ENCODE measurements around the gene SMG1.
A peak's percentile ranks its signal among the peaks of the same experiment; 100 is the strongest.

SMG1 gene

DNA sequence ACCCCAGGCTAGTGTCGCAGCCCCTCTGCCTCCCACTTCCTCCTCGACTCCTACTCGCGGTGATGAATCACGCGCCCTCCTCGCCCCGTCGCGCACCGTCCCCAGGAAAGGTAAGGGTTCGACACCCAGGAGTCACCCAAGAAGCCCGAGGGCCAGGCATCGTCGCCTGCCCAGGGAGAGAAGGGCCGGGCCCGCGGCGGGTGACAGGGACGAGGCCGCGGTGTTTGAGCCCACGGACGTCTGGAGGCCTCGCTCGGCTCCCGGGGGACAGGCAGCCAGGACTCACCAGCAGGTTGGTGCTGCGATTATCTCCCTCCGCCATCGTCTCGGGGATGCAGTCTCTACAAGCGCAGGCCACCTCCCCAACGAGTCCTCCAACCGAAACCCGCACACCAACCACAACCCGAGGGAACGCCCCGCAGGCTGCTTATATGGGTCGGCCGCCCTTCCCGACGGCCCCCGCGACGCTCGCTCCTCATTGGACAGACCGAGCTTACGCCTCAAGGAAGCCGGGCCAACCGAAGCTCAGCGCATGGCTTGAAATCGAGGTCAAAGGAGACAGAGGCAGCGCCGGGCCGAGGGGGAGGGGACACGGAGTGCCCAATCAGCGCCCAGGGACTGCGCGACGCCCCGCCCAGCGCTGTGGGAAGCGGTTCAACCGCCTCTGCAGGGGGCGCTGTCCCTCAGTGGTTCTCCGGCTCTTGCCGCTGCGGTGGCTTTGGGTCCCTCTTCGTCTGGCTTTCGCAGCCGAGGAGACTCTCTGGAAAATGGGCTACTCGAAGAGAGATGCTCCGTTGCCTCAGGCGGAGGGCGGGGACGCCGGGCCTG lies 124.8 kb downstream of the SMG1 start, which contains the start of gene ARL6IP1 (continued):
- TF ChIP-seq, protein P1, sequence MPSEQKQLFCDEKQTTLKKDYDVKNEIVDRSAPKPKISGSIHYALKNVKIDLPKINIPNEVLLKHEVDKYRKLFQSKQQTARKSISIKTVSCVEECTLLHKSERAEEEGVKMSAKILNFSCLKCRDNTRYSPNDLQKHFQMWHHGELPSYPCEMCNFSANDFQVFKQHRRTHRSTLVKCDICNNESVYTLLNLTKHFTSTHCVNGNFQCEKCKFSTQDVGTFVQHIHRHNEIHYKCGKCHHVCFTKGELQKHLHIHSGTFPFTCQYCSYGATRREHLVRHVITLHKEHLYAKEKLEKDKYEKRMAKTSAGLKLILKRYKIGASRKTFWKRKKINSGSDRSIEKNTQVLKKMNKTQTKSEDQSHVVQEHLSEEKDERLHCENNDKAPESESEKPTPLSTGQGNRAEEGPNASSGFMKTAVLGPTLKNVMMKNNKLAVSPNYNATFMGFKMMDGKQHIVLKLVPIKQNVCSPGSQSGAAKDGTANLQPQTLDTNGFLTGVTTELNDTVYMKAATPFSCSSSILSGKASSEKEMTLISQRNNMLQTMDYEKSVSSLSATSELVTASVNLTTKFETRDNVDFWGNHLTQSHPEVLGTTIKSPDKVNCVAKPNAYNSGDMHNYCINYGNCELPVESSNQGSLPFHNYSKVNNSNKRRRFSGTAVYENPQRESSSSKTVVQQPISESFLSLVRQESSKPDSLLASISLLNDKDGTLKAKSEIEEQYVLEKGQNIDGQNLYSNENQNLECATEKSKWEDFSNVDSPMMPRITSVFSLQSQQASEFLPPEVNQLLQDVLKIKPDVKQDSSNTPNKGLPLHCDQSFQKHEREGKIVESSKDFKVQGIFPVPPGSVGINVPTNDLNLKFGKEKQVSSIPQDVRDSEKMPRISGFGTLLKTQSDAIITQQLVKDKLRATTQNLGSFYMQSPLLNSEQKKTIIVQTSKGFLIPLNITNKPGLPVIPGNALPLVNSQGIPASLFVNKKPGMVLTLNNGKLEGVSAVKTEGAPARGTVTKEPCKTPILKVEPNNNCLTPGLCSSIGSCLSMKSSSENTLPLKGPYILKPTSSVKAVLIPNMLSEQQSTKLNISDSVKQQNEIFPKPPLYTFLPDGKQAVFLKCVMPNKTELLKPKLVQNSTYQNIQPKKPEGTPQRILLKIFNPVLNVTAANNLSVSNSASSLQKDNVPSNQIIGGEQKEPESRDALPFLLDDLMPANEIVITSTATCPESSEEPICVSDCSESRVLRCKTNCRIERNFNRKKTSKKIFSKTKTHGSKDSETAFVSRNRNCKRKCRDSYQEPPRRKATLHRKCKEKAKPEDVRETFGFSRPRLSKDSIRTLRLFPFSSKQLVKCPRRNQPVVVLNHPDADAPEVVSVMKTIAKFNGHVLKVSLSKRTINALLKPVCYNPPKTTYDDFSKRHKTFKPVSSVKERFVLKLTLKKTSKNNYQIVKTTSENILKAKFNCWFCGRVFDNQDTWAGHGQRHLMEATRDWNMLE (tag by site-specific recombination; conservative IDR thresholded peaks at IDR 0.05; ENCODE audit: low read depth): 0 out of 2 replicates have a peak, but pooled peaks have one; percentile 47

GRCh38 chr16:18800775-18801144 lies 125.4 kb downstream of the SMG1 start:
- Histone ChIP-seq H3K4me1 (ENCODE audit: control insufficient read depth, insufficient read depth, low read length) (peaks cover 10% of the 10 kb centered on the region; the same call in 1 of the 2 replicates), H3K27ac (ENCODE audit: extremely low read depth, low read depth, low read length) (peak overlapping the region; percentile 64), H3K4me3 (ENCODE audit: low read depth, low read length) (peak overlapping the region; percentile 98), H3K9me3 (ENCODE audit: control insufficient read depth, insufficient read depth, low read depth, low read length) (no peaks in the 10 kb centered on the region), H3K36me3 (ENCODE audit: control insufficient read depth in 2 of 2, insufficient read depth in 1 of 2, low read length in 2 of 2) (peaks cover 22 to 34% of the 10 kb centered on the region in 2 experiments)
- peak; percentile 15; the same call in 1 of the 2 replicates for TF ChIP-seq IKZF3 (tag by site-specific recombination; IDR thresholded peaks at IDR 0.05)
- TF ChIP-seq, protein P2, sequence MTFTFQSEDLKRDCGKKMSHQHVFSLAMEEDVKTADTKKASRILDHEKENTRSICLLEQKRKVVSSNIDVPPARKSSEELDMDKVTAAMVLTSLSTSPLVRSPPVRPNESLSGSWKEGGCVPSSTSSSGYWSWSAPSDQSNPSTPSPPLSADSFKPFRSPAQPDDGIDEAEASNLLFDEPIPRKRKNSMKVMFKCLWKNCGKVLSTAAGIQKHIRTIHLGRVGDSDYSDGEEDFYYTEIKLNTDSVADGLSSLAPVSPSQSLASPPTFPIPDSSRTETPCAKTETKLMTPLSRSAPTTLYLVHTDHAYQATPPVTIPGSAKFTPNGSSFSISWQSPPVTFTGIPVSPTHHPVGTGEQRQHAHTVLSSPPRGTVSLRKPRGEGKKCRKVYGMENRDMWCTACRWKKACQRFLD (tag by site-specific recombination; IDR thresholded peaks at IDR 0.05): no peak
- TF ChIP-seq ZIC2 (tag by site-specific recombination; IDR thresholded peaks at IDR 0.05): peak; percentile 13; the same call in 1 of the 2 replicates
- TF ChIP-seq ZNF335 (tag by site-specific recombination; conservative IDR thresholded peaks at IDR 0.05): 0 out of 2 replicates have a peak, but pooled peaks have one; percentile 37
- ChIA-PET POLR2A (interaction anchor here (1.0 to 8.2 kb wide), 8 partner anchors 13 to 313 kb away, joined by 3 to 329 read pairs (median 8); partner anchors contain the start of genes COQ7, ITPRIPL2 and RPS15A), CTCF (interaction anchor here (0.6 to 1.5 kb wide), 7 partner anchors 9 to 175 kb away, joined by 3 to 8 read pairs (median 4); partner anchors contain the start of gene RPS15A)

- peak overlapping the region; percentile 98 for H3K4me3 ChIP-seq (ENCODE audit: low read depth, low read length)
- no peak overlapping the region; the same call in 1 of the 2 replicates for H3K27ac ChIP-seq (ENCODE audit: extremely low read depth, low read depth, low read length)
- peaks cover 10% of the 10 kb centered on the region; the same call in 1 of the 2 replicates for H3K4me1 ChIP-seq (ENCODE audit: control insufficient read depth, insufficient read depth, low read length)
- no peaks in the 10 kb centered on the region for H3K9me3 ChIP-seq (ENCODE audit: control insufficient read depth, insufficient read depth, low read depth, low read length)
- H3K36me3 ChIP-seq (ENCODE audit: control insufficient read depth in 2 of 2, insufficient read depth in 1 of 2, low read length in 2 of 2): peaks cover 27 to 39% of the 10 kb centered on the region in 2 experiments
- CTCF ChIA-PET: interaction anchor here (0.6 to 1.1 kb wide), 4 partner anchors 9 to 176 kb away, joined by 3 to 4 read pairs (median 3); no protein-coding TSS in a partner anchor
- POLR2A ChIA-PET: interaction anchor here (1.5 to 8.2 kb wide), 5 partner anchors 12 to 314 kb away, joined by 5 to 329 read pairs (median 9); partner anchors contain the start of genes COQ7, ITPRIPL2 and RPS15A
- TF ChIP-seq ZNF701 (tag by site-specific recombination; IDR thresholded peaks at IDR 0.05) (no peak), OVOL3 (tag by site-specific recombination; IDR thresholded peaks at IDR 0.05) (no peak), WT1 (tag by site-specific recombination; IDR thresholded peaks at IDR 0.05) (no peak), ZNF664 (tag by site-specific recombination; IDR thresholded peaks at IDR 0.05) (no peak), ZNF707 (tag by site-specific recombination; IDR thresholded peaks at IDR 0.05) (no peak), ZNF26 (tag by site-specific recombination; IDR thresholded peaks at IDR 0.05) (no peak), ZNF302 (tag by site-specific recombination; IDR thresholded peaks at IDR 0.05; ENCODE audit: low read depth) (no peak), AEBP2 (tag by site-specific recombination; IDR thresholded peaks at IDR 0.05; ENCODE audit: borderline replicate concordance) (no peak), SP7 (tag by site-specific recombination; IDR thresholded peaks at IDR 0.05) (no peak)
- TF ChIP-seq, protein P3, sequence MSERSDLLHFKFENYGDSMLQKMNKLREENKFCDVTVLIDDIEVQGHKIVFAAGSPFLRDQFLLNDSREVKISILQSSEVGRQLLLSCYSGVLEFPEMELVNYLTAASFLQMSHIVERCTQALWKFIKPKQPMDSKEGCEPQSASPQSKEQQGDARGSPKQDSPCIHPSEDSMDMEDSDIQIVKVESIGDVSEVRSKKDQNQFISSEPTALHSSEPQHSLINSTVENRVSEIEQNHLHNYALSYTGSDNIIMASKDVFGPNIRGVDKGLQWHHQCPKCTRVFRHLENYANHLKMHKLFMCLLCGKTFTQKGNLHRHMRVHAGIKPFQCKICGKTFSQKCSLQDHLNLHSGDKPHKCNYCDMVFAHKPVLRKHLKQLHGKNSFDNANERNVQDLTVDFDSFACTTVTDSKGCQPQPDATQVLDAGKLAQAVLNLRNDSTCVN (tag by site-specific recombination; optimal IDR thresholded peaks at IDR 0.05): no peak
- TF ChIP-seq, protein P4, sequence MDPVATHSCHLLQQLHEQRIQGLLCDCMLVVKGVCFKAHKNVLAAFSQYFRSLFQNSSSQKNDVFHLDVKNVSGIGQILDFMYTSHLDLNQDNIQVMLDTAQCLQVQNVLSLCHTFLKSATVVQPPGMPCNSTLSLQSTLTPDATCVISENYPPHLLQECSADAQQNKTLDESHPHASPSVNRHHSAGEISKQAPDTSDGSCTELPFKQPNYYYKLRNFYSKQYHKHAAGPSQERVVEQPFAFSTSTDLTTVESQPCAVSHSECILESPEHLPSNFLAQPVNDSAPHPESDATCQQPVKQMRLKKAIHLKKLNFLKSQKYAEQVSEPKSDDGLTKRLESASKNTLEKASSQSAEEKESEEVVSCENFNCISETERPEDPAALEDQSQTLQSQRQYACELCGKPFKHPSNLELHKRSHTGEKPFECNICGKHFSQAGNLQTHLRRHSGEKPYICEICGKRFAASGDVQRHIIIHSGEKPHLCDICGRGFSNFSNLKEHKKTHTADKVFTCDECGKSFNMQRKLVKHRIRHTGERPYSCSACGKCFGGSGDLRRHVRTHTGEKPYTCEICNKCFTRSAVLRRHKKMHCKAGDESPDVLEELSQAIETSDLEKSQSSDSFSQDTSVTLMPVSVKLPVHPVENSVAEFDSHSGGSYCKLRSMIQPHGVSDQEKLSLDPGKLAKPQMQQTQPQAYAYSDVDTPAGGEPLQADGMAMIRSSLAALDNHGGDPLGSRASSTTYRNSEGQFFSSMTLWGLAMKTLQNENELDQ (tag by site-specific recombination; IDR thresholded peaks at IDR 0.05; ENCODE audit: low read depth): no peak
Observed at GRCh38 chr16:18800293-18800692, 125.9 kb downstream of the SMG1 start.

Measured in HEK293 (cell line).